ENCODE measurements around the gene WDR70. TPM values are rescaled to one million over a fixed set of nuclear protein-coding genes. Genes with fewer than 3 reads are reported as not detected.

Gene WDR70
- total RNA-seq, 2 experiments from 2014 or later: 24.5 to 34.6 TPM

DNA sequence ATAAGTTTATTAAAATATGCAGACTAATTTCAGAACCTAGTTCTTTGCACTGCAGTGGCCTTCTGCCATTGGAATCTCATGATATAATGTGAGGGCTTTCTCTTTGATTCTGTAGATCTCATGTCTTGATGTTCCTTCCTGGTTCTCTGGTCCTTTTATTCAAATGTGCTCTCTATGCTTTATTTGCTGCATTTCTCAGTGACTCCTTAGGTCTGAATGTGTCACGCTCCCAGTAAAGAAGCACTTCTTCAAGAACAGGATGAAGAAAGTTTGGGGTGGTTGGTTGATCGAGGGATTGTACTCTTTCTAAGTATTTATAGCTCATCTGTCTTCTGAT lies 338.1 kb downstream of the WDR70 start:
- Histone ChIP-seq H3K4me1 (ENCODE audit: insufficient read depth, low read length) (no peaks in the 10 kb centered on the region), H3K36me3 (ENCODE audit: insufficient read depth, low read length) (peaks cover 3% of the 10 kb centered on the region), H3K27me3 (ENCODE audit: control insufficient read depth in 1 of 2, insufficient read depth in 2 of 2, low read length in 2 of 2) (no peaks in the 10 kb centered on the region), H3K27ac (ENCODE audit: low read depth in 1 of 2, low read length in 2 of 2) (no peak overlapping the region), H3K4me3 (ENCODE audit: low read length) (no peak overlapping the region), H3K9me3 (ENCODE audit: control insufficient read depth in 1 of 2, insufficient read depth in 1 of 2, low read length in 2 of 2) (no peaks in the 10 kb centered on the region)
- intact Hi-C loops (cut with DNase I, micrococcal nuclease): no loop called here
- CTCF ChIA-PET: no interaction called here
- TF ChIP-seq, protein P1, sequence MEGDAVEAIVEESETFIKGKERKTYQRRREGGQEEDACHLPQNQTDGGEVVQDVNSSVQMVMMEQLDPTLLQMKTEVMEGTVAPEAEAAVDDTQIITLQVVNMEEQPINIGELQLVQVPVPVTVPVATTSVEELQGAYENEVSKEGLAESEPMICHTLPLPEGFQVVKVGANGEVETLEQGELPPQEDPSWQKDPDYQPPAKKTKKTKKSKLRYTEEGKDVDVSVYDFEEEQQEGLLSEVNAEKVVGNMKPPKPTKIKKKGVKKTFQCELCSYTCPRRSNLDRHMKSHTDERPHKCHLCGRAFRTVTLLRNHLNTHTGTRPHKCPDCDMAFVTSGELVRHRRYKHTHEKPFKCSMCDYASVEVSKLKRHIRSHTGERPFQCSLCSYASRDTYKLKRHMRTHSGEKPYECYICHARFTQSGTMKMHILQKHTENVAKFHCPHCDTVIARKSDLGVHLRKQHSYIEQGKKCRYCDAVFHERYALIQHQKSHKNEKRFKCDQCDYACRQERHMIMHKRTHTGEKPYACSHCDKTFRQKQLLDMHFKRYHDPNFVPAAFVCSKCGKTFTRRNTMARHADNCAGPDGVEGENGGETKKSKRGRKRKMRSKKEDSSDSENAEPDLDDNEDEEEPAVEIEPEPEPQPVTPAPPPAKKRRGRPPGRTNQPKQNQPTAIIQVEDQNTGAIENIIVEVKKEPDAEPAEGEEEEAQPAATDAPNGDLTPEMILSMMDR (IDR thresholded peaks at IDR 0.05): no peak
- Mint-ChIP-seq H3K27ac (no peak overlapping the region), H3K4me1 (ENCODE audit: low read depth) (peaks cover 16% of the 10 kb centered on the region), H3K27me3 (no peaks in the 10 kb centered on the region), H3K9me3 (no peaks in the 10 kb centered on the region), H3K36me3 (ENCODE audit: low read depth) (peaks cover 58% of the 10 kb centered on the region), H3K4me3 (no peak overlapping the region)
- no peak for DNase-seq
- ATAC-seq (ENCODE audit: poor library complexity): no peak
- POLR2A ChIA-PET: no interaction called here

DNA sequence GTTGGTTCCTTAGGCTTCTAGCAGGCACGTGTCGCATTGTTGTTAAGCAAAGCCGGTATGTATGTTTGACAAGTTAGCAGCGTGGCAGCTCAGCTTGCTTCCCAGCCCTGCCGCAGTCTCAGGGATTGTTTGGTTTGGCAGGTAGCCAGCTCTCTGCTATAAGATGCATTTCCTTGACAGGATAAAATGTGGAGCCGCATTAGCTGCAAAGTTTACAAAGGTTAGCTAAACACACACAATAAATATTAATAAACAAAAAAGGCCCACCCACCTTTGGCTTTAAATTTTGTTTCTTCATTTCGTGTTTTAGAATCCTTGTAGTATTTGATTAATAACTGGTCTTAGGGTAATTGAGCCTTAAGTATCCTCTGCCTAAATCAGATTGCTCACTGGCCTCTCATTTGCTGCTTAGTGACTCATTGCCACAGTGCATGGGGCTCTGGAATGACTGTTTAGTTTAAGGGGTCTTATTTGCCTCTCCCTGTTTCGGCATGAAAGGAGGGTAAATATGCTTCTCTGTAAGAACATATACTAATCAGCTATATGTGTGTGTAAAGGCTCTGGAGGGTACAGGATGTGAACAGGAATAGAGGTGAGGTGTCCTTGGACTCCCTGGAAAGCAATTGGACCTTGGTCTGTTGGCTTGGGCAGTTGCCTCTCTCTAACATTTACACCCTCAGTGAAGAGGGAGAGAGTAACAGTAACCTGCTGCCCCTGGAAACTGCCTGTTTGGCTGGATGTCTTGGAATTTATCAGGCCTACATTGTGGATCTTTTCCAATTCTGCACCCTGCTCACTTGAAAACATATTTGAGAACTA lies 338.7 kb downstream of the WDR70 start:
- no peak overlapping the region for H3K4me3 Mint-ChIP-seq
- Histone ChIP-seq H3K36me3 (ENCODE audit: insufficient read depth, low read length) (peaks cover 9% of the 10 kb centered on the region), H3K27me3 (ENCODE audit: control insufficient read depth in 1 of 2, insufficient read depth in 2 of 2, low read length in 2 of 2) (no peaks in the 10 kb centered on the region), H3K9me3 (ENCODE audit: control insufficient read depth in 1 of 2, insufficient read depth in 1 of 2, low read length in 2 of 2) (no peaks in the 10 kb centered on the region), H3K4me1 (ENCODE audit: insufficient read depth, low read length) (no peaks in the 10 kb centered on the region), H3K4me3 (ENCODE audit: low read length) (no peak overlapping the region), H3K27ac (ENCODE audit: low read depth in 1 of 2, low read length in 2 of 2) (no peak overlapping the region)
- DNase-seq (no peak), ATAC-seq (ENCODE audit: poor library complexity) (no peak)
- TF ChIP-seq, protein P1 (IDR thresholded peaks at IDR 0.05): no peak
- POLR2A ChIA-PET: no interaction called here
- H3K27ac Mint-ChIP-seq: no peak overlapping the region
- no peaks in the 10 kb centered on the region for H3K27me3 Mint-ChIP-seq
- H3K9me3 Mint-ChIP-seq: no peaks in the 10 kb centered on the region
- H3K36me3 Mint-ChIP-seq (ENCODE audit: low read depth): peaks cover 64% of the 10 kb centered on the region
- intact Hi-C loops (cut with DNase I, micrococcal nuclease): no loop called here
- H3K4me1 Mint-ChIP-seq (ENCODE audit: low read depth): peaks cover 16% of the 10 kb centered on the region
- CTCF ChIA-PET: no interaction called here

DNA sequence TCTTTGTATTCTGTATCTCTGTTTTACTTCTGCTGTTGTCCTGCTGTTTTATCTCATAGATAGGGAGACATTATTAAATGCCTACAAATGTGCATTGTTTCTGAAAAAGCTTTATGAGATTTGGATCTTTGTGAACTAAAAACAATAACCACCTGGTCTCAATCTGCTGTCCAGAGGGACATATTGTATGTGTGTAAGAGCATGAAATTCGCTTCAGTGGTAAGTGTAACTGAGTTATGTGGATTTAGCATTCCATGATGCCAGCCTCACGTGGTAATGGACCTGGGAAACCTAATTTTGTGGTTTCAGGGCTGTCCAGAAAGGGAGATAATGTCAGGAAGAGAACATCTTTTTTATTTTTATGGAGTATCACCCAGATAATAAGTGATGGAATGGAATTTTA lies 341.4 kb downstream of the WDR70 start:
- no peaks in the 10 kb centered on the region for H3K9me3 ChIP-seq (ENCODE audit: control insufficient read depth in 1 of 2, insufficient read depth in 1 of 2, low read length in 2 of 2)
- no peaks in the 10 kb centered on the region for H3K27me3 ChIP-seq (ENCODE audit: control insufficient read depth in 1 of 2, insufficient read depth in 2 of 2, low read length in 2 of 2)
- ChIA-PET POLR2A (interaction anchor here (0.6 kb wide), 1 partner anchor 12 kb away, joined by 3 read pairs; no protein-coding TSS in a partner anchor), CTCF (no interaction called here)
- no peak for ATAC-seq (ENCODE audit: poor library complexity)
- TF ChIP-seq, protein P1 (IDR thresholded peaks at IDR 0.05): no peak
- no peak overlapping the region for H3K4me3 Mint-ChIP-seq
- H3K27ac ChIP-seq (ENCODE audit: low read depth in 1 of 2, low read length in 2 of 2): no peak overlapping the region
- no peak for DNase-seq
- peaks cover 69% of the 10 kb centered on the region for H3K36me3 Mint-ChIP-seq (ENCODE audit: low read depth)
- peaks cover 23% of the 10 kb centered on the region for H3K36me3 ChIP-seq (ENCODE audit: insufficient read depth, low read length)
- no peak overlapping the region for H3K27ac Mint-ChIP-seq
- no peak overlapping the region for H3K4me3 ChIP-seq (ENCODE audit: low read length)
- no peaks in the 10 kb centered on the region for H3K27me3 Mint-ChIP-seq
- no peaks in the 10 kb centered on the region for H3K9me3 Mint-ChIP-seq
- no peaks in the 10 kb centered on the region for H3K4me1 ChIP-seq (ENCODE audit: insufficient read depth, low read length)
- H3K4me1 Mint-ChIP-seq (ENCODE audit: low read depth): peaks cover 16% of the 10 kb centered on the region
- intact Hi-C loops (cut with DNase I, micrococcal nuclease): no loop called here
